SK-N-SH treated with all-trans-retinoic acid at 6 μM for 48 hours (cell line): ENCODE data around the gene ZNF577.

ENCODE experiments used
- ATAC-seq: fragments of 200-7000 bp; cut with Tn5 transposase; 3 replicates; pipeline ENCODE4 v1.9.1; 2020; ENCODE audit warnings: mild to moderate bottlenecking, moderate library complexity
- ARNTL ChIP-seq: fragments of 450-650 bp; formaldehyde crosslinking; IDR thresholded peaks from 2 replicates; pipeline ENCODE4 v1.5.0; 2020; ENCODE audit warnings: low read depth, mild to moderate bottlenecking, moderate library complexity, borderline replicate concordance
- BACH2 ChIP-seq: fragments of 250-450 bp; sonication (Bioruptor Pico); IDR thresholded peaks from 2 replicates; pipeline ENCODE4 v1.9.0; 2021; ENCODE audit warnings: mild to moderate bottlenecking, borderline replicate concordance
- CSDC2 ChIP-seq: fragments of 250-450 bp; sonication (Bioruptor Pico); IDR thresholded peaks from 2 replicates; pipeline ENCODE4 v1.5.0; 2020; ENCODE audit warnings: mild to moderate bottlenecking, moderate library complexity
- CSRNP3 ChIP-seq: fragments of 250-450 bp; sonication (Bioruptor Pico); IDR thresholded peaks from 2 replicates; pipeline ENCODE4 v1.5.1; 2021; ENCODE audit warnings: mild to moderate bottlenecking, moderate library complexity
- ESRRG ChIP-seq: fragments of 250-450 bp; sonication (Bioruptor Pico); IDR thresholded peaks from 2 replicates; pipeline ENCODE4 v1.6.1; 2021; ENCODE audit warnings: mild to moderate bottlenecking
- ISL1 ChIP-seq: fragments of 250-450 bp; sonication (Bioruptor Pico); IDR thresholded peaks from 2 replicates; pipeline ENCODE4 v2.1.2; 2022; ENCODE audit warnings: mild to moderate bottlenecking, moderate library complexity
- OSR1 ChIP-seq: fragments of 250-450 bp; sonication (Bioruptor Pico); IDR thresholded peaks from 2 replicates; pipeline ENCODE4 v1.8.0; 2022; ENCODE audit warnings: moderate library complexity, mild to moderate bottlenecking, inconsistent platforms
- PATZ1 ChIP-seq: fragments of 250-450 bp; sonication (Bioruptor Pico); IDR thresholded peaks from 2 replicates; pipeline ENCODE4 v1.8.0; 2020; ENCODE audit warnings: mild to moderate bottlenecking, moderate library complexity, borderline replicate concordance
- PPARA ChIP-seq: fragments of 250-450 bp; sonication (Bioruptor Pico); IDR thresholded peaks from 2 replicates; pipeline ENCODE4 v1.5.0; 2020; ENCODE audit warnings: mild to moderate bottlenecking, borderline replicate concordance
- RARB ChIP-seq: fragments of 250-450 bp; sonication (Bioruptor Pico); IDR thresholded peaks from 2 replicates; pipeline ENCODE4 v1.8.0; 2021; ENCODE audit warnings: mild to moderate bottlenecking, moderate library complexity
- SNAI2 ChIP-seq: fragments of 250-450 bp; sonication (Bioruptor Pico); IDR thresholded peaks from 2 replicates; pipeline ENCODE4 v1.5.0; 2020; ENCODE audit warnings: mild to moderate bottlenecking, moderate library complexity
- TCF4 ChIP-seq: fragments of 250-450 bp; sonication (Bioruptor Pico); IDR thresholded peaks from 2 replicates; pipeline ENCODE4 v1.8.0; 2021; ENCODE audit warnings: mild to moderate bottlenecking, moderate library complexity, borderline replicate concordance
- TOX ChIP-seq: fragments of 250-450 bp; sonication (Bioruptor Pico); IDR thresholded peaks from 2 replicates; pipeline ENCODE4 v1.8.0; 2021; ENCODE audit warnings: mild to moderate bottlenecking, moderate library complexity, borderline replicate concordance
- TSHZ2 ChIP-seq: fragments of 250-450 bp; sonication (Bioruptor Pico); IDR thresholded peaks from 2 replicates; pipeline ENCODE4 v1.5.0; 2020; ENCODE audit warnings: mild to moderate bottlenecking, moderate library complexity
- ZFP3 ChIP-seq: fragments of 250-450 bp; sonication (Bioruptor Pico); IDR thresholded peaks from 2 replicates; pipeline ENCODE4 v1.5.0; 2020; ENCODE audit warnings: mild to moderate bottlenecking, moderate library complexity
- ZFP30 ChIP-seq: fragments of 450-650 bp; formaldehyde crosslinking; IDR thresholded peaks from 2 replicates; pipeline ENCODE4 v1.5.0; 2022; ENCODE audit warnings: mild to moderate bottlenecking, moderate library complexity
- ZNF70 ChIP-seq: fragments of 450-650 bp; formaldehyde crosslinking; IDR thresholded peaks from 2 replicates; pipeline ENCODE4 v1.5.0; 2020; ENCODE audit warnings: mild to moderate bottlenecking, moderate library complexity
- ZNF8 ChIP-seq: fragments of 450-650 bp; formaldehyde crosslinking; IDR thresholded peaks from 2 replicates; pipeline ENCODE4 v1.5.0; 2020; ENCODE audit warnings: mild to moderate bottlenecking, moderate library complexity
- TF ChIP-seq, protein P1 (sequence below): fragments of 250-450 bp; sonication (Bioruptor Pico); IDR thresholded peaks from 2 replicates; pipeline ENCODE4 v1.5.1; 2020; ENCODE audit warnings: low read depth, mild to moderate bottlenecking, moderate library complexity
- TF ChIP-seq, protein P2 (sequence below): fragments of 250-450 bp; sonication (Bioruptor Pico); IDR thresholded peaks from 2 replicates; pipeline ENCODE4 v1.8.0; 2021; ENCODE audit warnings: low read depth, mild to moderate bottlenecking, moderate library complexity, borderline replicate concordance

ZNF577 gene

DNA sequence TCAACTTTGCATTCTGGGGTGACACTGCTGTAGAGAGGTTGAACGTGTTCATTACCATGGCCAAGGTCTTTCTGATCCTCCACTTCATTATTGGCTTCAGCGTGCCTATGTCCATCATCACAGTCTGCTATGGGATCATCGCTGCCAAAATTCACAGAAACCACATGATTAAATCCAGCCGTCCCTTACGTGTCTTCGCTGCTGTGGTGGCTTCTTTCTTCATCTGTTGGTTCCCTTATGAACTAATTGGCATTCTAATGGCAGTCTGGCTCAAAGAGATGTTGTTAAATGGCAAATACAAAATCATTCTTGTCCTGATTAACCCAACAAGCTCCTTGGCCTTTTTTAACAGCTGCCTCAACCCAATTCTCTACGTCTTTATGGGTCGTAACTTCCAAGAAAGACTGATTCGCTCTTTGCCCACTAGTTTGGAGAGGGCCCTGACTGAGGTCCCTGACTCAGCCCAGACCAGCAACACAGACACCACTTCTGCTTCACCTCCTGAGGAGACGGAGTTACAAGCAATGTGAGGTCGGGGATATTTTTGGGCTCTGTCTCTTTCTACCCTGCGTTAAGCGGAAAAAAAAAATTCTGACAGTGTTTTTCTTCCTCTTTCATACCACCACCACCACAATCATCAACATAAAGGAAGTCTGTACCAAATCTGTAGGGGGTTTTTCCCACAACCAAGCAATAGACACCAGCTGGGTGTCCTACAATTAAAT, 63.3 kb downstream of the ZNF577 start (continued):
- TF ChIP-seq CSRNP3 (CRISPR knock-in tag) (no peak), OSR1 (CRISPR knock-in tag) (no peak), CSDC2 (CRISPR knock-in tag) (no peak)

GRCh38 chr19:51822946-51823345, 64.8 kb downstream of the ZNF577 start:
- no peak for ATAC-seq
- TF ChIP-seq ZFP30 (CRISPR knock-in tag) (no peak), ZFP3 (CRISPR knock-in tag) (no peak), PATZ1 (CRISPR knock-in tag) (no peak), CSDC2 (CRISPR knock-in tag) (no peak), ISL1 (CRISPR knock-in tag) (no peak), ZNF70 (CRISPR knock-in tag) (no peak), RARB (no peak), TSHZ2 (CRISPR knock-in tag) (no peak), TOX (CRISPR knock-in tag) (no peak), CSRNP3 (CRISPR knock-in tag) (no peak), SNAI2 (CRISPR knock-in tag) (no peak), OSR1 (CRISPR knock-in tag) (no peak), BACH2 (CRISPR knock-in tag) (no peak), PPARA (CRISPR knock-in tag) (no peak), ESRRG (CRISPR knock-in tag) (no peak), ARNTL (no peak), ZNF8 (no peak)
- TF ChIP-seq, protein P1, sequence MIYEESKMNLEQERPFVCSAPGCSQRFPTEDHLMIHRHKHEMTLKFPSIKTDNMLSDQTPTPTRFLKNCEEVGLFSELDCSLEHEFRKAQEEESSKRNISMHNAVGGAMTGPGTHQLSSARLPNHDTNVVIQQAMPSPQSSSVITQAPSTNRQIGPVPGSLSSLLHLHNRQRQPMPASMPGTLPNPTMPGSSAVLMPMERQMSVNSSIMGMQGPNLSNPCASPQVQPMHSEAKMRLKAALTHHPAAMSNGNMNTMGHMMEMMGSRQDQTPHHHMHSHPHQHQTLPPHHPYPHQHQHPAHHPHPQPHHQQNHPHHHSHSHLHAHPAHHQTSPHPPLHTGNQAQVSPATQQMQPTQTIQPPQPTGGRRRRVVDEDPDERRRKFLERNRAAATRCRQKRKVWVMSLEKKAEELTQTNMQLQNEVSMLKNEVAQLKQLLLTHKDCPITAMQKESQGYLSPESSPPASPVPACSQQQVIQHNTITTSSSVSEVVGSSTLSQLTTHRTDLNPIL (CRISPR knock-in tag) = no peak
- TF ChIP-seq, protein P2, sequence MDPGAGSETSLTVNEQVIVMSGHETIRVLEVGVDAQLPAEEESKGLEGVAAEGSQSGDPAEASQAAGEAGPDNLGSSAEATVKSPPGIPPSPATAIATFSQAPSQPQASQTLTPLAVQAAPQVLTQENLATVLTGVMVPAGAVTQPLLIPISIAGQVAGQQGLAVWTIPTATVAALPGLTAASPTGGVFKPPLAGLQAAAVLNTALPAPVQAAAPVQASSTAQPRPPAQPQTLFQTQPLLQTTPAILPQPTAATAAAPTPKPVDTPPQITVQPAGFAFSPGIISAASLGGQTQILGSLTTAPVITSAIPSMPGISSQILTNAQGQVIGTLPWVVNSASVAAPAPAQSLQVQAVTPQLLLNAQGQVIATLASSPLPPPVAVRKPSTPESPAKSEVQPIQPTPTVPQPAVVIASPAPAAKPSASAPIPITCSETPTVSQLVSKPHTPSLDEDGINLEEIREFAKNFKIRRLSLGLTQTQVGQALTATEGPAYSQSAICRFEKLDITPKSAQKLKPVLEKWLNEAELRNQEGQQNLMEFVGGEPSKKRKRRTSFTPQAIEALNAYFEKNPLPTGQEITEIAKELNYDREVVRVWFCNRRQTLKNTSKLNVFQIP = no peak
- TF ChIP-seq, all 23 proteins: peak for 0

DNA sequence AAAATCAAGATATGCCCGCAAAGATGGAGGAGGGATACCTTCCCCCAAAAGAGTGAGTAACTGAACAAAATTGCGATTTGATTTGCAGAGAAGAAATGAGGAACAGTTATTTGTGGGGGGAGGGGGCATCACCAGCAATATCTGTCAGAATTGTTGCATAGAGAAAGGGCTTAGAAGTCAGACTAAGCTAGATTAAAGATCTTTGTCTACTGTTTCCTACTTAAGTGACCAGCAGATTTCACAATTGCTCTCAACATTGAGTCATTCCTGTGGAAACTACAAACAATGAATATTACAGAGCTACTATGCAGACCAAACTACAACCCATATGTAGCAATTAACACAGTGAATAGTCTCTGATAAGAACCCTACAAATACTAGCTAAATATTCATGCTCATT, 65.4 kb downstream of the ZNF577 start:
- TF ChIP-seq TCF4 (CRISPR knock-in tag) (no peak), ZFP3 (CRISPR knock-in tag) (no peak), CSDC2 (CRISPR knock-in tag) (no peak)
- TF ChIP-seq, all 23 proteins: peak for 0
- no peak for ATAC-seq
